Measurements from ENCODE around the gene LCE2A.

- TF ChIP-seq EGR1 (conservative IDR thresholded peaks at IDR 0.05) (no peak), NFIC (IDR thresholded peaks at IDR 0.05) (no peak), KDM1A (IDR thresholded peaks at IDR 0.05) (no peak), SMARCA4 (IDR thresholded peaks at IDR 0.05) (no peak), MAFK (IDR thresholded peaks at IDR 0.05; ENCODE audit: low read length) (no peak), CEBPG (CRISPR knock-in tag; IDR thresholded peaks at IDR 0.05) (no peak), CEBPG (tag; conservative IDR thresholded peaks at IDR 0.05 in 1 of 2, IDR thresholded peaks at IDR 0.05 in 1 of 2) (no peak), SPI1 (IDR thresholded peaks at IDR 0.05; ENCODE audit: borderline replicate concordance, low read depth, low read length) (no peak), SP1 (CRISPR knock-in tag; IDR thresholded peaks at IDR 0.05) (no peak), JUND (IDR thresholded peaks at IDR 0.05; ENCODE audit: borderline replicate concordance, low read depth, low read length) (no peak), JUND (tag; IDR thresholded peaks at IDR 0.05; ENCODE audit: borderline replicate concordance, low read depth, low read length) (no peak)
- TF ChIP-seq, protein P1, sequence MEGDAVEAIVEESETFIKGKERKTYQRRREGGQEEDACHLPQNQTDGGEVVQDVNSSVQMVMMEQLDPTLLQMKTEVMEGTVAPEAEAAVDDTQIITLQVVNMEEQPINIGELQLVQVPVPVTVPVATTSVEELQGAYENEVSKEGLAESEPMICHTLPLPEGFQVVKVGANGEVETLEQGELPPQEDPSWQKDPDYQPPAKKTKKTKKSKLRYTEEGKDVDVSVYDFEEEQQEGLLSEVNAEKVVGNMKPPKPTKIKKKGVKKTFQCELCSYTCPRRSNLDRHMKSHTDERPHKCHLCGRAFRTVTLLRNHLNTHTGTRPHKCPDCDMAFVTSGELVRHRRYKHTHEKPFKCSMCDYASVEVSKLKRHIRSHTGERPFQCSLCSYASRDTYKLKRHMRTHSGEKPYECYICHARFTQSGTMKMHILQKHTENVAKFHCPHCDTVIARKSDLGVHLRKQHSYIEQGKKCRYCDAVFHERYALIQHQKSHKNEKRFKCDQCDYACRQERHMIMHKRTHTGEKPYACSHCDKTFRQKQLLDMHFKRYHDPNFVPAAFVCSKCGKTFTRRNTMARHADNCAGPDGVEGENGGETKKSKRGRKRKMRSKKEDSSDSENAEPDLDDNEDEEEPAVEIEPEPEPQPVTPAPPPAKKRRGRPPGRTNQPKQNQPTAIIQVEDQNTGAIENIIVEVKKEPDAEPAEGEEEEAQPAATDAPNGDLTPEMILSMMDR (IDR thresholded peaks at IDR 0.05 in 2 of 3, conservative IDR thresholded peaks at IDR 0.05 in 1 of 3; ENCODE audit: insufficient read depth in 2 of 3, low read depth in 1 of 3, low read length in 3 of 3), result no peak
- TF ChIP-seq, protein P2, sequence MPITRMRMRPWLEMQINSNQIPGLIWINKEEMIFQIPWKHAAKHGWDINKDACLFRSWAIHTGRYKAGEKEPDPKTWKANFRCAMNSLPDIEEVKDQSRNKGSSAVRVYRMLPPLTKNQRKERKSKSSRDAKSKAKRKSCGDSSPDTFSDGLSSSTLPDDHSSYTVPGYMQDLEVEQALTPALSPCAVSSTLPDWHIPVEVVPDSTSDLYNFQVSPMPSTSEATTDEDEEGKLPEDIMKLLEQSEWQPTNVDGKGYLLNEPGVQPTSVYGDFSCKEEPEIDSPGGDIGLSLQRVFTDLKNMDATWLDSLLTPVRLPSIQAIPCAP (CRISPR knock-in tag; IDR thresholded peaks at IDR 0.05; ENCODE audit: borderline replicate concordance), result no peak
Measured at GRCh38 chr1:152673016-152673415, 25.1 kb upstream of the LCE2A start.

All from K562 (cell line).